Non-pigmented ciliary epithelial cell (primary cell): Measurements from ENCODE around the gene CIDEB.
A peak's percentile ranks its signal among the peaks of the same experiment; 100 is the strongest.
"Not testable (repeated sequence)": the region's sequence is repeated elsewhere in the genome, so short reads cannot be mapped to it uniquely, and the experiment has no call there.

Source experiments
- DNase-seq: peaks from one replicate; pipeline ENCODE4 v3.0.0-alpha.2; 2010; ENCODE audit warnings: low read depth

CIDEB gene, protein sequence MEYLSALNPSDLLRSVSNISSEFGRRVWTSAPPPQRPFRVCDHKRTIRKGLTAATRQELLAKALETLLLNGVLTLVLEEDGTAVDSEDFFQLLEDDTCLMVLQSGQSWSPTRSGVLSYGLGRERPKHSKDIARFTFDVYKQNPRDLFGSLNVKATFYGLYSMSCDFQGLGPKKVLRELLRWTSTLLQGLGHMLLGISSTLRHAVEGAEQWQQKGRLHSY

GRCh38 chr14:24307575-24308341, at the start of gene CIDEB:
Gene CIDEB (minus strand): TSS chr14:24307977. CDS start chr14:24307858, 119 bp downstream.
- no peak for DNase-seq

GRCh38 chr14:24356208-24356607, 48.4 kb upstream of the CIDEB start:
- DNase-seq, result no peak

DNA sequence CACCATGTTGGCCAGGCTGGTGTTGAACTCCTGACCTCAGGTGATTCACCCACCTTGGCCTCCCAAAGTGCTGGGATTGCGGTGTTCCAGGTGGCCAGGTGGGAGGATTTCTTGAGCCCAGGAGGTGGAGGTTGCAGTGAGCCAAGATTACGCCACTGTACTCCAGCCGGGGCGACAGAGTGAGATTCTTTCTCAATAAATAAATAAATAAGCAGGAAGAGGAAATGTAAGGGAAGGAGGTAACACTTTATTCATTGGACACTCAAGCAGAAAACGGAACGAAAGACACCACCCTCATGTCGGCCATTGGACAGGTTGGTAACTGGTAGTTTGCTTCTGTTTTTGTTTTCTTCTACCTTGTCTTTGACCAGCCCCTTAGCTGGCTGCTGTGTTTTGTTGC, 47.2 kb upstream of the CIDEB start:
- DNase-seq, result no peak

- DNase-seq, result not testable (repeated sequence)
Measured at GRCh38 chr14:24354482-24354825, 46.7 kb upstream of the CIDEB start.

- DNase-seq, result peak; percentile 27
Measured at GRCh38 chr14:24353559-24354481, 46.0 kb upstream of the CIDEB start.

- DNase-seq, result no peak
Measured at GRCh38 chr14:24351517-24351916, 43.7 kb upstream of the CIDEB start.

DNA sequence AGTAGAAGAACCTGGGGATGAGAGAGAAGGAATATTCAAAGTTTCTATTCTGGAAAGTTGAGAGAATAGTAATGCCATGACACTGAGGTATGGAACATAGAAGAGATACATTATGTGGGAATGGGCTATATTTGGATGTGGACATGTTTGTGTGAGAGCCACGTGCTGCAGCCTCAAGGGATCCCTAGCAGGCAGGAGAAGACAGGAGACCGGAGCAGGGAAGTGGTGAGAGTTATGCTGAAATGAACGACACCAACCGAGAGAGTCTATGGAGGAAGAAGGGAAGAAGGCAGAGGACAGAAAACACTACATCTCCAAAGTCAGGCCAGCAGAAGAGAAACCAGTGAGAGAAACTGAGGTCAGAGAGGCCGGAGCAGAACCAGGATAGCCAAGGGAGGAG, 42.0 kb upstream of the CIDEB start:
- DNase-seq, result no peak

DNA sequence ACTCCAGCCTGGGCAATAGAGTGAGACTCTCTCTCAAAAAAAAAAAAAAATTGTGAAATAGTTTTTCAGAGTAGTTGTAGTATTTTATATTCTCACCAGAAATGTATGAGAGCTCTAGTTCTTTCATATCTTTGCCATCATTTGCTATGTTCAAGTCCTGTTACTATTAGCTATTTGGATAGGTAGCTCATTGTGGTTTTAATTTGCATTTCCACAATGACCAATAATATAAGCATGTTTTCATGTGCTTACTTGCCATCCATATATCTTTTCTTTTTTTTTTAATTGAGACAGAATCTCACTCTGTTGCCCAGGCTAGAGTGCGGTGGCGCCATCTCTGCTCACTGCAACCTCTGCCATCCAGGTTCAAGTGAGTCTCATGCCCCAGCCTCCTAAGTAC, 40.4 kb upstream of the CIDEB start:
- no peak for DNase-seq

- DNase-seq, result no peak
Measured at GRCh38 chr14:24347134-24347533, 39.4 kb upstream of the CIDEB start.

GRCh38 chr14:24343795-24344660, 36.3 kb upstream of the CIDEB start:
- no peak for DNase-seq

DNA sequence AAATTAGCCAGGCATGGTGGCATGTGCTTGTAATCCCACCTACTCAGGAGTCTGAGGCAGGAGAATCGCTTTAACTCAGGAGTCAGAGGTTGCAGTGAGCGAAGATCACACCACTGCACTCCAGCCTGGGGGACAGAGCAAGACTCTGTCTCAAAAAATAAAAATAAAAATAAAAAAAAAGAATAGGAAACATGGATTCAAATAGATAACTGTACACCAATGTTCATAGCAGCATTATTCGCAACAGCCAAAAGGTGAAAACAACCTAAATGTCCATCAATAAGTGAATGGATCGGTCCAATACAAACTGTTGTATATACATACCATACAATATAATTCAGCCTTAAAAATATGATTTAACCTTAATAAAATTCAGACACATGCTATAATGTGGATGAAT, 35.1 kb upstream of the CIDEB start:
- DNase-seq, result no peak

DNA sequence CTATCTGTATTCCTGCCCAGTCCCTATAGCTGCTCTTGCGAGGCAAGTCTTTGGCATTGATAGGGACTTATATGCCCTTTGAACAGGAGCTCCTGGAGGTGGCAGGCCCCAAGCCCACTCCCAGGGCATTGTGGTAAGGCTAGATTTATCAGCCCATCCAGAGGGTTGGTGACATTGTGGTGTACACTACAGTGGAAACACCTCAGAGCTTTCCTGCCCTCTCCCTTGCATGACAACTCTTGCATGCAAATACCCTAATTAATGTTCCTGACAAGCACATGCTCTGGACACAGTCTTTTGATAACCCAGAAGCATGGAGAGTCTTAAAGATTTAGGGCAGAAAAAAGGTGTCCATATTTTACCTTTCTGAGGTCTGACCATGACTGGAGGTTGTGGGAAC, 32.8 kb upstream of the CIDEB start:
- no peak for DNase-seq

DNA sequence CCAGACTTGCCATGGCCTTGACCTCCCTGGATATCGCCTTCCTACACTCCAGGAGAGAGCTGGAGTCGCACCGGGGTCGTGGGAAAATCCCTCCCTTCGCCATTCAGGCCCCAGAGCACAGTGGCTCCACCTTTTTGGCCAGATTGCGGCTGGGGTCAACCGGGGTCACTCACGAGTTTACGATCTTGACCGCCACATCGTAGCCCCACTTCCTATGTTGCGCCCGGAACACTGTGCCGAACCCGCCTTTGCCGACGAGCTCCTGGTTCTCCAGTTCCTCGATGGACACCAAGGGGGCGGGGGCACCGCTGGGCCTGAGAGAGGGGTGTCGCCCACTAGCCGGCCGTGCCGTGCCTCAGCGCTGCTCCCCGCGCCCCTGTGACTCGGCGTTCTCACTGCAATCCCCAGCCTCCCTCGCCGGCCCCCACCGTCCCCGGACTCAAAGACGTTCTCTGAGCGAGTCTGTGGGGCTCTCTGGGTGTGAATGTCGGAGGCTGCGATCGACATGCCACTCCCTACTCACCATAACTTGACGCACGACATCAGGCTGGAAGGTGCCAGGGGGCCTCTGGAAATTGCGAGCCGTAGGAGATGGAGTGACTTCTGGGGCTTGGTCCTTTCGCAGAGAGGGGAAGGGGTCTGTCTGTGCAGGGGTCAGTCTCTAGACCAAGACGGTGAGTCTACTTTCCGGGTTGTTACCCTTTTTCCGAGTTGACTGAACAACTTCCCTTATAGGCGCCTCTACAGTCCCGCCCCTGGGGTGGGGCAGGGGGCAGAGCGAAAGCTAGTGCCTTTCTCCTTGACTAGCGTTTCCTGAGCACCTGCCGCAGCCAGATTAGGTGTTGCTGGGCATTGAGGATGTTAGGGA, 31.7 kb upstream of the CIDEB start, which contains the start of gene RIPK3:
Gene RIPK3, minus strand, starts transcription at position 708 of the 868 bp plus-strand sequence. Its CDS starts 165 bp downstream, at position 543.
- DNase-seq, result no peak

GRCh38 chr14:24338843-24339242, 31.1 kb upstream of the CIDEB start:
- DNase-seq, result no peak

GRCh38 chr14:24337824-24338175, 30.0 kb upstream of the CIDEB start:
- DNase-seq, result no peak

DNA sequence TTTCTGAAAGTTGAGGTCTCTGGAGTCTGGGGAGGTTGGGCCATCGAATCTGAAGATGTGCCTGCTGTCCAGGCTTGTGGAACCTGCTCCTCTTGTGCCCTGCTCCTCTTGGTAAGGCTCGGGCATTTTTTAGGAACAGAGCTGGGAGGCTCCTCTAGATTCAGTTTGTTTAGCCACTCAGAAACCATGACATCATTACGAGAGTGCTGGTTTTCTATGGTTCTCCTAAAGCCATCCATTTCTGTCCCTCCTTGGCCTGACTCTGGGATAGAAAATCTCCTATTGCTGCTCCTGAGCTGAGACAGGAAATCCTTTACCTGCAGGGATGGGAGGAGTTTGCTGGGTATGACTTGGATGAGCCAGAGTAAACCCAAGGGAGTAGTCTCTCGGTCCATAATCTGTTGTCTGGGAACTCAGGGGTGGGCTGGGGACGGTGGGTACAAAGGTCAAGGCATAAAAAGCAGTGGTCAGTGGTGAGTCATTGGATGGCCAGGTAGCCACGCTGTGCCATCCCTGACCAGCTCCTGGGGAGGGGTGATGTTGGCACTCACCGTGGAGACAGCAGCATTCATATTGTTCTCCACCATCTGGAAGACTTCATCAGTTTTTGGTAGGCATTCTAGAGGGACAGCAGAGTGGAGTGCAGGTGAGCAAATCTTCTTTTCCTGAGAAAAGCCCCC, 29.5 kb upstream of the CIDEB start:
- no peak for DNase-seq

DNA sequence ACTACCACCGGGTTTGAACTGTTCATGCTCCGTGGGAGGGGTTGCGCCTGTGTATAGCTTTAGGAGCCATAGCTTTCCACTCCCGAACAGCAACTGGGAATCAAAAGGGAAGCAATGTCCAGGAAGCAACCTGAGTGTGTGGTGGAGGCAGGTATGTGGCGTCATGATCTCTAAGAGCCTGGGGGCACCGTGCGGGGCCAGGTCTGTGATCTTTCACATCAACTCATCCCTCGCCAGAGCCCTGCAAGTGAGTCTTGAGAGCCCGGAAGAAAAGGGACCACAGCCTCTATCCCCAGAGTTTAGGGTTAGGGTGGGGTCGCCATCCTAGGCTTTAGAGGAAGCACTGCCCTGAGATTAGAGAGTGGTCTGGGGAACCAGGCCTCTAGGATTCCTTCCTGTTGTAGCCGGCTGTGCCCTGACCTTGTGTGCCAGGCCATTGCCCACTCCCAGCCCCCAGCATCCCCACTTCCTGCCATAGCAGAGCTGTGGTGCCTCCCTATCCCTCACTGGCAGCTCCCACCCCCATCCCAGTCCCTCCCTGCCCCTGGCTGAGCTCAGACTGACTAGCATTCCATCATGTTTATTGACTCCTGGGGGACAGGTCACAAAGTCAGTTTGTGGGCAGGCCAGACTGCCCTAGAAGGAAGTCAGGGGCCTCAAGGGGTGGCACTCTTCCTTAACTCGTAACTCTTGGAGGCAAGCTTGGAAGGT, 27.8 kb upstream of the CIDEB start:
- no peak for DNase-seq

GRCh38 chr14:24334431-24335291, 26.9 kb upstream of the CIDEB start, which contains the start of gene ADCY4:
Gene ADCY4 (minus strand): TSS chr14:24335071. CDS start chr14:24334652, 419 bp downstream.
- no peak for DNase-seq
